PFSK-1 (cell line): ENCODE data around the gene SSH3.

Experiments
- TAF1 ChIP-seq: IDR thresholded peaks from 2 replicates; pipeline ENCODE4 v1.6.1; 2012; ENCODE audit warnings: low read length, control low read depth, borderline replicate concordance; ENCODE audit not compliant: insufficient read depth
- TF ChIP-seq, protein P1 (sequence below), 2 experiments: IDR thresholded peaks; 2 replicates each; pipeline versions ENCODE4 v1.6.1 to v1.8.0; 2011 to 2012; ENCODE audit warnings: low read depth in 2 of 2, low read length in 2 of 2, control low read depth in 1 of 2, inconsistent platforms in 1 of 2, mild to moderate bottlenecking in 1 of 2, moderate library complexity in 1 of 2; ENCODE audit not compliant: insufficient read depth in 1 of 2

DNA sequence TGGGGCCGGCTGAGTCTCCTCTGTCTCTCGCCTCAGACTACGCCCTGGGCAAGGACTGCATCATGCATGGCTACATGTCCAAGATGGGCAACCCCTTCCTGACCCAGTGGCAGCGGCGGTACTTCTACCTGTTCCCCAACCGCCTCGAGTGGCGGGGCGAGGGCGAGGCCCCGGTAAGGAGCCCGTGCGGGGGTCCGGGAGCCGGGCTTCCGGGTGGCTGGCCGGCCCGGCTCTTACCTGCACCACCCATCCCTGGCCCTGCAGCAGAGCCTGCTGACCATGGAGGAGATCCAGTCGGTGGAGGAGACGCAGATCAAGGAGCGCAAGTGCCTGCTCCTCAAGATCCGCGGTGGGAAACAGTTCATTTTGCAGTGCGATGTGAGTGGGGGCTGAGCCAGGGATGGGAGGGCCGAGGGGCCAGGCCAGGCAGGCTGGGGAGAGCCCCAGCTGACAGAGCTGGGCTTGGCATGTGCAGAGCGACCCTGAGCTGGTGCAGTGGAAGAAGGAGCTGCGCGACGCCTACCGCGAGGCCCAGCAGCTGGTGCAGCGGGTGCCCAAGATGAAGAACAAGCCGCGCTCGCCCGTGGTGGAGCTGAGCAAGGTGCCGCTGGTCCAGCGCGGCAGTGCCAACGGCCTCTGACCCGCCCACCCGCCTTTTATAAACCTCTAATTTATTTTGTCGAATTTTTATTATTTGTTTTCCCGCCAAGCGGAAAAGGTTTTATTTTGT lies 18.4 kb upstream of the SSH3 start:
- no peak for TF ChIP-seq TAF1
- TF ChIP-seq, protein P1, sequence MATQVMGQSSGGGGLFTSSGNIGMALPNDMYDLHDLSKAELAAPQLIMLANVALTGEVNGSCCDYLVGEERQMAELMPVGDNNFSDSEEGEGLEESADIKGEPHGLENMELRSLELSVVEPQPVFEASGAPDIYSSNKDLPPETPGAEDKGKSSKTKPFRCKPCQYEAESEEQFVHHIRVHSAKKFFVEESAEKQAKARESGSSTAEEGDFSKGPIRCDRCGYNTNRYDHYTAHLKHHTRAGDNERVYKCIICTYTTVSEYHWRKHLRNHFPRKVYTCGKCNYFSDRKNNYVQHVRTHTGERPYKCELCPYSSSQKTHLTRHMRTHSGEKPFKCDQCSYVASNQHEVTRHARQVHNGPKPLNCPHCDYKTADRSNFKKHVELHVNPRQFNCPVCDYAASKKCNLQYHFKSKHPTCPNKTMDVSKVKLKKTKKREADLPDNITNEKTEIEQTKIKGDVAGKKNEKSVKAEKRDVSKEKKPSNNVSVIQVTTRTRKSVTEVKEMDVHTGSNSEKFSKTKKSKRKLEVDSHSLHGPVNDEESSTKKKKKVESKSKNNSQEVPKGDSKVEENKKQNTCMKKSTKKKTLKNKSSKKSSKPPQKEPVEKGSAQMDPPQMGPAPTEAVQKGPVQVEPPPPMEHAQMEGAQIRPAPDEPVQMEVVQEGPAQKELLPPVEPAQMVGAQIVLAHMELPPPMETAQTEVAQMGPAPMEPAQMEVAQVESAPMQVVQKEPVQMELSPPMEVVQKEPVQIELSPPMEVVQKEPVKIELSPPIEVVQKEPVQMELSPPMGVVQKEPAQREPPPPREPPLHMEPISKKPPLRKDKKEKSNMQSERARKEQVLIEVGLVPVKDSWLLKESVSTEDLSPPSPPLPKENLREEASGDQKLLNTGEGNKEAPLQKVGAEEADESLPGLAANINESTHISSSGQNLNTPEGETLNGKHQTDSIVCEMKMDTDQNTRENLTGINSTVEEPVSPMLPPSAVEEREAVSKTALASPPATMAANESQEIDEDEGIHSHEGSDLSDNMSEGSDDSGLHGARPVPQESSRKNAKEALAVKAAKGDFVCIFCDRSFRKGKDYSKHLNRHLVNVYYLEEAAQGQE (IDR thresholded peaks at IDR 0.05; ENCODE audit: insufficient read depth in 1 of 2, low read depth in 2 of 2, low read length in 2 of 2) = no peak
